Neural cell (in vitro differentiated cells): ENCODE results near the gene NCR3LG1. TPM values are rescaled to one million over a fixed set of nuclear protein-coding genes. Genes with fewer than 3 reads are reported as not detected.

ENCODE experiments used
- H2AFZ ChIP-seq: fragments of 200-600, 300-800 bp; sonication (generic), shearing (Covaris generic); 2 replicates; pipeline ENCODE4 v1.6.0; 2014; ENCODE audit warnings: low read depth, mild to moderate bottlenecking, antibody characterized with exemption, low read length, moderate library complexity
- H3F3A ChIP-seq: fragments of 200-600 bp; shearing (Covaris generic); 2 replicates; pipeline ENCODE4 v1.6.1; 2016; ENCODE audit warnings: mild to moderate bottlenecking, moderate library complexity, mixed read lengths, antibody characterized with exemption, low read length; ENCODE audit not compliant: insufficient read depth, poor library complexity, severe bottlenecking
- H3K27ac ChIP-seq: fragments of 200-600, 300-800 bp; sonication (generic), shearing (Covaris generic); 2 replicates; pipeline ENCODE4 v1.5.1; 2014; ENCODE audit warnings: mild to moderate bottlenecking, low read length, moderate library complexity
- H3K27me3 ChIP-seq: fragments of 300-800, 200-600 bp; sonication (generic), shearing (Covaris generic); 2 replicates; pipeline ENCODE4 v1.6.0; 2014; ENCODE audit warnings: mild to moderate bottlenecking, low read depth, low read length, moderate library complexity; ENCODE audit not compliant: insufficient read depth
- H3K36me3 ChIP-seq: fragments of 300-800, 200-600 bp; sonication (generic), shearing (Covaris generic); 2 replicates; pipeline ENCODE4 v1.5.1; 2014; ENCODE audit warnings: mild to moderate bottlenecking, antibody characterized with exemption, low read length, moderate library complexity; ENCODE audit not compliant: insufficient read depth
- H3K4me2 ChIP-seq: fragments of 300-800, 200-600 bp; sonication (generic), shearing (Covaris generic); 2 replicates; pipeline ENCODE4 v1.6.0; 2014; ENCODE audit warnings: mild to moderate bottlenecking, low read length
- H3K4me3 ChIP-seq: fragments of 300-800, 200-600 bp; sonication (generic), shearing (Covaris generic); 2 replicates; pipeline ENCODE4 v1.5.1; 2014; ENCODE audit warnings: mild to moderate bottlenecking, low read length, moderate library complexity
- H3K79me2 ChIP-seq: fragments of 200-600 bp; shearing (Covaris generic); replicated peaks from 2 replicates; pipeline ENCODE4 v1.6.0; 2014; ENCODE audit warnings: mild to moderate bottlenecking, low read length, moderate library complexity; ENCODE audit not compliant: insufficient read depth
- H3K9ac ChIP-seq: fragments of 300-800, 200-600 bp; sonication (generic), shearing (Covaris generic); 2 replicates; pipeline ENCODE4 v1.6.1; 2016; ENCODE audit warnings: mild to moderate bottlenecking, low read length, mixed read lengths
- H3K9me2 ChIP-seq: fragments of 200-600 bp; shearing (Covaris generic); 2 replicates; pipeline ENCODE4 v1.6.1; 2016; ENCODE audit warnings: mild to moderate bottlenecking, low read length, mixed read lengths; ENCODE audit not compliant: insufficient read depth
- H3K9me3 ChIP-seq: fragments of 200-600, 300-800 bp; sonication (generic), shearing (Covaris generic); 2 replicates; pipeline ENCODE4 v1.6.1; 2016; ENCODE audit warnings: mild to moderate bottlenecking, mixed run types, low read length, moderate library complexity, mixed read lengths
- H4K20me1 ChIP-seq: fragments of 200-600 bp; shearing (Covaris generic); 2 replicates; pipeline ENCODE4 v1.6.1; 2016; ENCODE audit warnings: mild to moderate bottlenecking, mixed run types; ENCODE audit not compliant: insufficient read depth
- EP300 ChIP-seq: fragments of 450-650 bp; conservative IDR thresholded peaks from 2 replicates; pipeline ENCODE4 v1.6.1; 2014; ENCODE audit warnings: antibody characterized with exemption, mild to moderate bottlenecking, moderate library complexity; ENCODE audit not compliant: poor library complexity, severe bottlenecking
- EZH2 ChIP-seq: fragments of 200-600, 300-800 bp; shearing (Covaris generic), sonication (generic); IDR thresholded peaks from 2 replicates; pipeline ENCODE4 v1.6.1; 2014; ENCODE audit warnings: antibody characterized with exemption, low read length, borderline replicate concordance, mild to moderate bottlenecking; ENCODE audit not compliant: insufficient read depth, poor library complexity, severe bottlenecking
- MXI1 ChIP-seq: fragments of 450-650 bp; conservative IDR thresholded peaks from 2 replicates; pipeline ENCODE4 v1.6.1; 2014; ENCODE audit warnings: antibody characterized with exemption, mild to moderate bottlenecking; ENCODE audit not compliant: poor library complexity, severe bottlenecking
- POLR2AphosphoS5 ChIP-seq: IDR thresholded peaks from 2 replicates; pipeline ENCODE4 v1.6.1; 2012
- RAD21 ChIP-seq: fragments of 450-650 bp; conservative IDR thresholded peaks from 2 replicates; pipeline ENCODE4 v1.6.1; 2014; ENCODE audit warnings: antibody characterized with exemption, mild to moderate bottlenecking, moderate library complexity
- REST ChIP-seq: IDR thresholded peaks from 2 replicates; pipeline ENCODE4 v1.6.1; 2012; ENCODE audit warnings: borderline replicate concordance
- SMC3 ChIP-seq: fragments of 450-650 bp; conservative IDR thresholded peaks from 2 replicates; pipeline ENCODE4 v1.6.1; 2014; ENCODE audit warnings: antibody characterized with exemption, mild to moderate bottlenecking, moderate library complexity; ENCODE audit not compliant: poor library complexity
- TAF1 ChIP-seq: IDR thresholded peaks from 2 replicates; pipeline ENCODE4 v1.6.1; 2012; ENCODE audit warnings: low read depth
- polyA plus RNA-seq: library from polyadenylated mRNA; depleted of rRNA; stranded (reverse); fragments of >200 nt; gene quantifications from 2 replicates; pipeline ENCODE4 v1.2.3, GENCODE V29; 2014
- TF ChIP-seq, protein P1 (sequence below): fragments of 450-650 bp; IDR thresholded peaks from 2 replicates; pipeline ENCODE4 v1.5.1; 2014; ENCODE audit warnings: antibody characterized with exemption, mild to moderate bottlenecking, moderate library complexity; ENCODE audit not compliant: poor library complexity, severe bottlenecking

The NCR3LG1 gene
- polyA plus RNA-seq, 1 donor from 2014 or later: 3.1 TPM

DNA sequence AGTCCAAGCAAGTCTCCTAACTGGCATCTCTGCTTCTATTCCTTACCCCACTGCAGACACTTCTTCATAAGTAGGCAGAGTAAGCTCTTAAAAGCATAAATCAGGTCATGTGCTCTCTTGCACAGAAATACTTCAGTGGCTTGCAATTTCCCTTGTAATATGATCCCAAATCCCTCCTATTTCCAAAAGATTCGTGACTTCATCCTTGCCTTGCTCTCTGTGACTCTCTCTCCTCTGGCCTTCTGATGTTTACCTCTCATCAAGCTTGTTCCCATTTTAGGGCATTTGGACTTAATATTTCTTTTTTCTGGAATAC is 37.4 kb upstream of the NCR3LG1 start:
- H3K9ac ChIP-seq: no peak overlapping the region
- no peaks in the 10 kb centered on the region for H3K79me2 ChIP-seq
- no peak overlapping the region for H3K4me2 ChIP-seq
- no peak overlapping the region for H3K27ac ChIP-seq
- H3K9me2 ChIP-seq: no peaks in the 10 kb centered on the region
- H3K9me3 ChIP-seq: no peaks in the 10 kb centered on the region
- H4K20me1 ChIP-seq: no peaks in the 10 kb centered on the region
- no peaks in the 10 kb centered on the region for H3K36me3 ChIP-seq
- H2AFZ ChIP-seq: no peak overlapping the region
- no peak for TF ChIP-seq TAF1
- TF ChIP-seq REST: no peak
- no peak for TF ChIP-seq MXI1
- TF ChIP-seq POLR2AphosphoS5: no peak
- TF ChIP-seq SMC3: no peak
- TF ChIP-seq, protein P1, sequence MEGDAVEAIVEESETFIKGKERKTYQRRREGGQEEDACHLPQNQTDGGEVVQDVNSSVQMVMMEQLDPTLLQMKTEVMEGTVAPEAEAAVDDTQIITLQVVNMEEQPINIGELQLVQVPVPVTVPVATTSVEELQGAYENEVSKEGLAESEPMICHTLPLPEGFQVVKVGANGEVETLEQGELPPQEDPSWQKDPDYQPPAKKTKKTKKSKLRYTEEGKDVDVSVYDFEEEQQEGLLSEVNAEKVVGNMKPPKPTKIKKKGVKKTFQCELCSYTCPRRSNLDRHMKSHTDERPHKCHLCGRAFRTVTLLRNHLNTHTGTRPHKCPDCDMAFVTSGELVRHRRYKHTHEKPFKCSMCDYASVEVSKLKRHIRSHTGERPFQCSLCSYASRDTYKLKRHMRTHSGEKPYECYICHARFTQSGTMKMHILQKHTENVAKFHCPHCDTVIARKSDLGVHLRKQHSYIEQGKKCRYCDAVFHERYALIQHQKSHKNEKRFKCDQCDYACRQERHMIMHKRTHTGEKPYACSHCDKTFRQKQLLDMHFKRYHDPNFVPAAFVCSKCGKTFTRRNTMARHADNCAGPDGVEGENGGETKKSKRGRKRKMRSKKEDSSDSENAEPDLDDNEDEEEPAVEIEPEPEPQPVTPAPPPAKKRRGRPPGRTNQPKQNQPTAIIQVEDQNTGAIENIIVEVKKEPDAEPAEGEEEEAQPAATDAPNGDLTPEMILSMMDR: no peak
- no peak overlapping the region for H3K4me3 ChIP-seq
- no peaks in the 10 kb centered on the region for H3F3A ChIP-seq
- H3K27me3 ChIP-seq: no peaks in the 10 kb centered on the region

GRCh38 chr11:17314904-17315426 is 36.6 kb upstream of the NCR3LG1 start:
- no peak overlapping the region for H3K9ac ChIP-seq
- H3K79me2 ChIP-seq: no peaks in the 10 kb centered on the region

More at GRCh38 chr11:17314904-17315426, 36.6 kb upstream of the NCR3LG1 start:
- no peak for TF ChIP-seq EZH2
- no peak for TF ChIP-seq MXI1
- TF ChIP-seq, protein P1: no peak
- no peak for TF ChIP-seq POLR2AphosphoS5
- no peak for TF ChIP-seq SMC3
- TF ChIP-seq REST: no peak
- no peak for TF ChIP-seq RAD21
- TF ChIP-seq EP300: no peak
- TF ChIP-seq TAF1: no peak
- no peaks in the 10 kb centered on the region for H3K27me3 ChIP-seq
- H3K36me3 ChIP-seq: no peaks in the 10 kb centered on the region
- H3F3A ChIP-seq: no peaks in the 10 kb centered on the region
- H2AFZ ChIP-seq: no peak overlapping the region
- H3K4me3 ChIP-seq: no peak overlapping the region
- H4K20me1 ChIP-seq: no peaks in the 10 kb centered on the region
- no peak overlapping the region for H3K27ac ChIP-seq
- no peak overlapping the region for H3K4me2 ChIP-seq
- no peaks in the 10 kb centered on the region for H3K9me2 ChIP-seq
- H3K9me3 ChIP-seq: no peaks in the 10 kb centered on the region
